Testis (tissue), 3 donors: ENCODE results near the gene SLC30A10. TPM values are rescaled to one million over a fixed set of nuclear protein-coding genes. Genes with fewer than 3 reads are reported as not detected.

Experiments used
- DNase-seq: peaks from one replicate; pipeline ENCODE4 v3.0.0-alpha.2; 2019
- H3K27ac ChIP-seq, 2 donors: fragments of 200-600 bp; sonication (generic); one replicate each; pipeline ENCODE4 v1.5.1; 2019
- H3K27me3 ChIP-seq: fragments of 200-600 bp; sonication (generic); one replicate; pipeline ENCODE4 v1.5.1; 2019
- H3K36me3 ChIP-seq: fragments of 200-600 bp; sonication (generic); one replicate; pipeline ENCODE4 v1.5.1; 2017; ENCODE audit warnings: low read depth; ENCODE audit errors: missing control alignments
- H3K4me1 ChIP-seq: fragments of 200-600 bp; sonication (generic); one replicate; pipeline ENCODE4 v1.5.1; 2019
- H3K4me3 ChIP-seq, 2 donors: fragments of 200-600 bp; sonication (generic); one replicate each; pipeline ENCODE4 v1.5.1; 2017 to 2019
- H3K9me3 ChIP-seq: fragments of 200-600 bp; sonication (generic); one replicate; pipeline ENCODE4 v1.5.1; 2017
- POLR2A ChIP-seq: fragments of 450-650 bp; IDR thresholded peaks from one replicate; pipeline ENCODE4 v1.6.1; 2017; ENCODE audit warnings: antibody characterized with exemption, mild to moderate bottlenecking, moderate library complexity
- WGBS, 2 donors: methylation state at CpG; one replicate each; pipeline ENCODE4 v1.1.5; 2018; 5-methylcytosine and 5-hydroxymethylcytosine counted together
- intact Hi-C: fragments of 100-400 bp; cut with DNase I; formaldehyde crosslinking; loops from one replicate; pipeline ENCODE4 v1.15.1; 2023; ENCODE audit warnings: low total_unique reads
- polyA plus RNA-seq: library from polyadenylated mRNA; stranded (reverse); fragments of 350-450 nt; fragmentation: Illumina TruSeq; extraction: RNeasy Lipid Tissue Mini Kit (QIAGEN cat#74804); gene quantifications from one replicate; pipeline ENCODE4 v1.2.3, GENCODE V29; 2014; ENCODE audit warnings: low read depth, low replicate concordance; ENCODE audit not compliant: insufficient read depth
- total RNA-seq, 2 donors: library from RNA; depleted of rRNA; stranded (reverse); fragments of >200 nt; gene quantifications; one replicate each; pipeline ENCODE4 v1.2.3, GENCODE V29; 2016
- TF ChIP-seq, protein P1 (sequence below), 3 experiments: fragments of 450-650 bp in 2 of 3; fragments of 200-600 bp in 1 of 3; sonication (generic) in 1 of 3; IDR thresholded peaks; one replicate each; pipeline ENCODE4 v1.5.1; 2016 to 2019; ENCODE audit warnings: antibody characterized with exemption in 3 of 3, mild to moderate bottlenecking in 2 of 3, moderate library complexity in 1 of 3

SLC30A10 gene
- total and polyA plus RNA-seq, 3 donors from 2014 or later: 2.2 to 4.0 (median 2.4) TPM

DNA sequence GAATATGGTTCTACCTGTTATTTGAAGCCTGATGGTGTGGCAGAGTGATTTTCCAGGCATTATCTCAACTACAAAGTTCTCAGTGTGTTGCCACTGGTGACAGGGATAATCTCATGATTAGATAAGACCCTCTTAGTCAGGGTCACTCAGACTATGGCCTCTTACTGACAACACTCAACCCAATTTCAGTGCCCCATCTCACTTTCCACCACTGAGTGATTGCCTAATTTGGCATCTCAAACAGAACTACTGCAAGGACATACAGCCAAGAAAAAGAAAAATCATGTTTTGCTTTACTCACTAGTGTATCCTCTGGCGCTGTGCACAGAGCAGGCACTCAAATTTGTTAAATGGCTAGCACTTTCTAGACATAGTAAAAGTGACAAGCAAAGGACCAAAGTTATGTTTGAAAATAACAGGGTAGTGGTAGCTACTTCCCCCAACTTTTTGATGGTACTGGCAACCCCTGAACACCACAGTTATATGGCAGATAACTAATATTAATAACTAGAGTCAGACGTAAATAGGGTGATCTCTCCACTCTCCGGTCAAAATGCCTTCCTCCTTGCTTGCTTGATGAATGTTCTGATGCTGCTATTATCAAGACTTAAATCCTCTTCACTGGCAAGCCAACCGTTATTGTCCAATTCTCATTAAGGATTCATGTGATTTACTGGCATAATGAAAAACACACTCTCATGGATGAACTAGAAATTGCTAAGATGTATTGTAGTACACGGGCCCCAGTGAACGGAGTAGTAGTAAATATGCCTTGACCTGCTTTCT, 37.1 kb upstream of the SLC30A10 start:
- intact Hi-C loops: no loop called here
- Histone ChIP-seq H3K27me3 (no peaks in the 10 kb centered on the region), H3K4me1 (no peaks in the 10 kb centered on the region), H3K4me3 (no peak overlapping the region), H3K36me3 (no peaks in the 10 kb centered on the region), H3K27ac (no peak overlapping the region), H3K9me3 (no peaks in the 10 kb centered on the region)
- WGBS, 2 donors: 63 to 64% methylated on average over 6 of the region's 6 CpGs
- no peak for TF ChIP-seq POLR2A
- TF ChIP-seq, protein P1, sequence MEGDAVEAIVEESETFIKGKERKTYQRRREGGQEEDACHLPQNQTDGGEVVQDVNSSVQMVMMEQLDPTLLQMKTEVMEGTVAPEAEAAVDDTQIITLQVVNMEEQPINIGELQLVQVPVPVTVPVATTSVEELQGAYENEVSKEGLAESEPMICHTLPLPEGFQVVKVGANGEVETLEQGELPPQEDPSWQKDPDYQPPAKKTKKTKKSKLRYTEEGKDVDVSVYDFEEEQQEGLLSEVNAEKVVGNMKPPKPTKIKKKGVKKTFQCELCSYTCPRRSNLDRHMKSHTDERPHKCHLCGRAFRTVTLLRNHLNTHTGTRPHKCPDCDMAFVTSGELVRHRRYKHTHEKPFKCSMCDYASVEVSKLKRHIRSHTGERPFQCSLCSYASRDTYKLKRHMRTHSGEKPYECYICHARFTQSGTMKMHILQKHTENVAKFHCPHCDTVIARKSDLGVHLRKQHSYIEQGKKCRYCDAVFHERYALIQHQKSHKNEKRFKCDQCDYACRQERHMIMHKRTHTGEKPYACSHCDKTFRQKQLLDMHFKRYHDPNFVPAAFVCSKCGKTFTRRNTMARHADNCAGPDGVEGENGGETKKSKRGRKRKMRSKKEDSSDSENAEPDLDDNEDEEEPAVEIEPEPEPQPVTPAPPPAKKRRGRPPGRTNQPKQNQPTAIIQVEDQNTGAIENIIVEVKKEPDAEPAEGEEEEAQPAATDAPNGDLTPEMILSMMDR (IDR thresholded peaks at IDR 0.05): no peak
- no peak for DNase-seq

GRCh38 chr1:219963432-219963831, 35.1 kb upstream of the SLC30A10 start:
- H3K4me1 ChIP-seq: no peaks in the 10 kb centered on the region
- no peak for DNase-seq
- H3K27me3 ChIP-seq: no peaks in the 10 kb centered on the region
- H3K4me3 ChIP-seq: no peak overlapping the region
- 91 to 96% methylated on average over 7 of the region's 7 CpGs for WGBS, 2 donors
- intact Hi-C loops: no loop called here
- H3K27ac ChIP-seq: no peak overlapping the region
- H3K9me3 ChIP-seq: no peaks in the 10 kb centered on the region
- TF ChIP-seq POLR2A: no peak
- TF ChIP-seq, protein P1 (IDR thresholded peaks at IDR 0.05): no peak
- no peaks in the 10 kb centered on the region for H3K36me3 ChIP-seq

DNA sequence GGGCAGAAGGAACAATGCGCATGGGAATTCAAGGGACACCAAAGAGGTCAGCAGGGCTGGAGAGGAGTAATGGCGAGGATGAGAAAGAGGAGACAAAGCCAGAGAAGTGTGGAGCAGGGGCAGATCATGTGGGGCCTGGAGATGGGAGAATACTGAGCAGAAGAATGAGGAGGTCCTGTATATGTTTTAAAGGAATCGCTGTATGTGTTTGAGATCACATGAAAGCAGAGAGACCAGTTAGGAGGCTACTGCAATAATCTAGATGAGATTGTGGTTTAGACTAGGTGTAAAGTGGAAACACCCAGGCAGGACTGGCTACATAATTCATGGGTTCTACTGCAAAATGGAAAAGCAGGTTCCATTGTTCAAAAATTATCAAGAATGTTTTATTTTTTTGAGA, 33.3 kb upstream of the SLC30A10 start:
- H3K4me1 ChIP-seq: no peaks in the 10 kb centered on the region
- H3K27me3 ChIP-seq: no peaks in the 10 kb centered on the region
- H3K27ac ChIP-seq: no peak overlapping the region
- DNase-seq: no peak
- H3K4me3 ChIP-seq: no peak overlapping the region
- H3K36me3 ChIP-seq: no peaks in the 10 kb centered on the region
- WGBS, 2 donors: 82 to 94% methylated on average over 3 of the region's 3 CpGs
- intact Hi-C loops: no loop called here
- H3K9me3 ChIP-seq: no peaks in the 10 kb centered on the region
- TF ChIP-seq, protein P1 (IDR thresholded peaks at IDR 0.05): no peak
- TF ChIP-seq POLR2A: no peak

DNA sequence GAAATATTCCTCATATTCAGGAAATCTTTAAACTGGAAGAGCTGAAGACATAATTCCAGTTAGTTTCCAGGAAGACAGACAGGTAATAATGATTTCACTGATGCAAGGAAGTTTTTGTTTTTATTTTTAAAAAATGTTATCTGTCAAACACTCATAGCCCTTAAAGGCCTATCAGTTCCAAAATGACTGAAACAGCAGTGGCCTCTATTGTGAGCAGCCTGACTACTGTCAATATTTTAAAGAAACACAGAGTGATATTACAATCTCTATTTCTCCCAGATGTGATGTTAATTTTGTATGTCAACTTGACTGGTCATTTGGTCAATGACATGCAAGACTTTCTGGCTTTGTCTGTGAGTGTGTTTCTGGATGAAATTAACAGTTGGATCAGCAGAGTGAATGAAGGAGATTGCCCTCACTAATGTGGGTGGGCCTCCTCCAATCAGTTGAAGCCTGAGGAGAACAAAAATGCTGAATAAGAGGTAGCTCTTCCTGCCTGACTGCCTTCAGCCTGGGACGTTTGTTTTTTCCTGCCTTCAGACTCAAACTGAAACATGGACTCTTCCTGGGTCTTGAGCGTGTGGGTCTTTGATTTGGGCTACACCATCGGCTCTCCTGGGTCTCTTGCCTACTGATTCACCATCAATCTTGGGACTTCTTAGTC, 31.3 kb upstream of the SLC30A10 start:
- Histone ChIP-seq H3K4me3 (no peak overlapping the region), H3K4me1 (no peaks in the 10 kb centered on the region), H3K36me3 (no peaks in the 10 kb centered on the region), H3K27me3 (no peaks in the 10 kb centered on the region), H3K27ac (no peak overlapping the region), H3K9me3 (no peaks in the 10 kb centered on the region)
- 42 to 66% methylated on average over 3 of the region's 3 CpGs for WGBS, 2 donors
- DNase-seq: no peak
- TF ChIP-seq POLR2A: no peak
- TF ChIP-seq, protein P1 (IDR thresholded peaks at IDR 0.05): no peak
- intact Hi-C loops: no loop called here
